H1 (cell line): ENCODE data around the gene GPATCH4. TPM values are rescaled to one million over a fixed set of nuclear protein-coding genes. Genes with fewer than 3 reads are reported as not detected.

Source experiments
- CTCF ChIA-PET: fragments of 300-600 bp; sonication (Branson Sonifier 250); formaldehyde crosslinking; loops from one replicate; lab custom pipeline; 2021; ENCODE audit not compliant: partially characterized antibody; lab: Charles Lee
- POLR2A ChIA-PET: fragments of 300-600 bp; sonication (Branson Sonifier 250); formaldehyde crosslinking; loops from one replicate; lab custom pipeline; 2021; ENCODE audit warnings: inconsistent platforms; ENCODE audit not compliant: partially characterized antibody; lab: Charles Lee
- DNase-seq, 2 experiments: peaks; one replicate each; pipeline versions ENCODE4 v3.0.0 to v3.0.0-alpha.2; 2010 to 2022; ENCODE audit warnings: low spot score in 2 of 2, low read depth in 1 of 2, mixed read lengths in 1 of 2
- FAIRE-seq: peaks from 2 replicates; lab custom pipeline; 2011; peaks lifted over from hg19 to GRCh38; lab: Jason Lieb, UNC
- H2AFZ ChIP-seq: 2 replicates; pipeline ENCODE4 v1.8.1; 2012; ENCODE audit warnings: low read length, inconsistent platforms
- H2AK5ac ChIP-seq: 2 replicates; pipeline ENCODE4 v1.6.1; 2013; ENCODE audit warnings: low read depth, low read length
- H2BK120ac ChIP-seq: replicated peaks from 2 replicates; pipeline ENCODE3; 2013; ENCODE audit warnings: low read depth, low read length, inconsistent platforms
- H2BK12ac ChIP-seq: 2 replicates; pipeline ENCODE4 v1.6.1; 2013; ENCODE audit warnings: low read depth, low read length
- H2BK15ac ChIP-seq: 2 replicates; pipeline ENCODE4 v1.6.1; 2013; ENCODE audit warnings: low read length
- H2BK20ac ChIP-seq: 2 replicates; pipeline ENCODE4 v1.6.1; 2013; ENCODE audit warnings: low read length
- H2BK5ac ChIP-seq: 2 replicates; pipeline ENCODE4 v1.6.1; 2013; ENCODE audit warnings: low read depth, low read length
- H3K14ac ChIP-seq: 2 replicates; pipeline ENCODE4 v1.6.1; 2013; ENCODE audit warnings: inconsistent platforms; ENCODE audit not compliant: insufficient read length
- H3K18ac ChIP-seq: 2 replicates; pipeline ENCODE4 v1.6.1; 2013; ENCODE audit warnings: low read length; ENCODE audit errors: extremely low read depth
- H3K23ac ChIP-seq: 2 replicates; pipeline ENCODE4 v1.6.1; 2013; ENCODE audit warnings: inconsistent platforms; ENCODE audit not compliant: insufficient read length
- H3K23me2 ChIP-seq: 2 replicates; pipeline ENCODE4 v1.6.1; 2013; ENCODE audit warnings: low read depth, low read length
- H3K27ac ChIP-seq: 2 replicates; pipeline ENCODE4 v1.6.1; 2011; ENCODE audit warnings: low read depth, low read length, inconsistent platforms
- H3K27me3 ChIP-seq, 4 experiments: replicated peaks in 1 of 4; 1 replicate in 1 of 4; 2 replicates in 3 of 4; pipeline versions ENCODE4 v1.6.1 to v1.8.1; 2011 to 2013; ENCODE audit warnings: low read length in 3 of 4, mild to moderate bottlenecking in 3 of 4, inconsistent platforms in 2 of 4, mixed read lengths in 2 of 4, moderate library complexity in 1 of 4; ENCODE audit not compliant: control insufficient read depth in 3 of 4, insufficient read depth in 3 of 4; ENCODE audit errors: extremely low read depth in 1 of 4
- H3K36me3 ChIP-seq, 4 experiments: 2 replicates each; pipeline versions ENCODE4 v1.6.1 to v1.8.1; 2011 to 2013; ENCODE audit warnings: mild to moderate bottlenecking in 4 of 4, low read length in 3 of 4, moderate library complexity in 2 of 4, control low read depth in 1 of 4, inconsistent platforms in 1 of 4; ENCODE audit not compliant: insufficient read depth in 4 of 4, control insufficient read depth in 2 of 4
- H3K4ac ChIP-seq: replicated peaks from 2 replicates; pipeline ENCODE3; 2013; ENCODE audit warnings: low read length, low read depth, mixed read lengths, inconsistent platforms; ENCODE audit not compliant: insufficient read length
- H3K4me1 ChIP-seq, 4 experiments: replicated peaks in 1 of 4; 1 replicate in 1 of 4; 2 replicates in 3 of 4; pipeline versions ENCODE4 v1.6.1 to v1.8.1; 2011 to 2013; ENCODE audit warnings: low read length in 3 of 4, inconsistent platforms in 2 of 4, mixed read lengths in 1 of 4; ENCODE audit not compliant: insufficient read depth in 4 of 4, control insufficient read depth in 3 of 4
- H3K4me2 ChIP-seq, 2 experiments: 2 replicates each; pipeline versions ENCODE4 v1.6.1 to v1.8.1; 2011 to 2013; ENCODE audit warnings: low read depth in 2 of 2, low read length in 2 of 2, control low read depth in 1 of 2, inconsistent platforms in 1 of 2, mild to moderate bottlenecking in 1 of 2; ENCODE audit not compliant: insufficient read depth in 1 of 2
- H3K4me3 ChIP-seq, 4 experiments: fragments of 200-600, 300-600 bp in 1 of 4; sonication (generic), shearing (Covaris generic), sonication (Bioruptor Twin) in 1 of 4; 2 replicates each; pipeline versions ENCODE4 v1.5.1 to v1.8.1; 2011 to 2016; ENCODE audit warnings: low read length in 4 of 4, low read depth in 3 of 4, control low read depth in 2 of 4, inconsistent platforms in 2 of 4, mild to moderate bottlenecking in 2 of 4, mixed read lengths in 1 of 4, moderate library complexity in 1 of 4; ENCODE audit not compliant: insufficient read depth in 2 of 4; ENCODE audit errors: extremely low read depth in 1 of 4
- H3K56ac ChIP-seq: replicated peaks from 2 replicates; pipeline ENCODE3; 2013; ENCODE audit warnings: low read depth, mild to moderate bottlenecking, mixed read lengths, low read length, inconsistent platforms; ENCODE audit not compliant: insufficient read length
- H3K79me1 ChIP-seq: 2 replicates; pipeline ENCODE4 v1.6.1; 2013; ENCODE audit warnings: low read depth, low read length, control low read depth
- H3K79me2 ChIP-seq, 2 experiments: 2 replicates each; pipeline versions ENCODE4 v1.6.1 to v1.8.1; 2012 to 2013; ENCODE audit warnings: low read length in 2 of 2, mild to moderate bottlenecking in 2 of 2, inconsistent platforms in 1 of 2; ENCODE audit not compliant: insufficient read depth in 2 of 2, control insufficient read depth in 1 of 2
- H3K9ac ChIP-seq, 4 experiments: replicated peaks in 1 of 4; 1 replicate in 1 of 4; 2 replicates in 3 of 4; pipeline versions ENCODE4 v1.6.1 to v1.8.1; 2011 to 2013; ENCODE audit warnings: low read depth in 3 of 4, low read length in 3 of 4, control low read depth in 2 of 4, mild to moderate bottlenecking in 2 of 4, moderate library complexity in 2 of 4, inconsistent platforms in 1 of 4; ENCODE audit errors: extremely low read depth in 1 of 4
- H3K9me3 ChIP-seq, 2 experiments: 2 replicates each; pipeline versions ENCODE4 v1.6.1 to v1.8.1; 2012 to 2013; ENCODE audit warnings: mild to moderate bottlenecking in 2 of 2, moderate library complexity in 2 of 2, control low read depth in 1 of 2, inconsistent platforms in 1 of 2, low read depth in 1 of 2, low read length in 1 of 2, mixed read lengths in 1 of 2; ENCODE audit not compliant: insufficient read depth in 2 of 2
- H4K20me1 ChIP-seq, 2 experiments: replicated peaks in 1 of 2; 2 replicates each; pipeline versions ENCODE3 to v1.8.1; 2011 to 2013; ENCODE audit warnings: inconsistent platforms in 2 of 2, low read length in 2 of 2, mild to moderate bottlenecking in 1 of 2; ENCODE audit not compliant: insufficient read depth in 2 of 2, control insufficient read depth in 1 of 2
- H4K5ac ChIP-seq: 2 replicates; pipeline ENCODE4 v1.6.1; 2013; ENCODE audit warnings: low read length, low read depth, mixed read lengths, inconsistent platforms; ENCODE audit not compliant: insufficient read length
- H4K8ac ChIP-seq: 2 replicates; pipeline ENCODE4 v1.8.0; 2013; ENCODE audit warnings: mild to moderate bottlenecking, moderate library complexity, low read length, inconsistent platforms; ENCODE audit not compliant: insufficient read depth; ENCODE audit errors: extremely low read depth
- H4K91ac ChIP-seq: replicated peaks from 2 replicates; pipeline ENCODE3; 2013; ENCODE audit warnings: low read length, mixed read lengths, inconsistent platforms; ENCODE audit not compliant: insufficient read length
- BCL11A ChIP-seq, 2 experiments: IDR thresholded peaks; one replicate each; pipeline ENCODE4 v1.6.1; 2011; ENCODE audit warnings: low read depth in 2 of 2, low read length in 2 of 2, mild to moderate bottlenecking in 2 of 2
- BRCA1 ChIP-seq: IDR thresholded peaks from 2 replicates; pipeline ENCODE4 v1.6.1; 2012; ENCODE audit warnings: low read depth, low read length, improper control_type of control experiment
- CBX8 ChIP-seq: fragments of 300-800, 300-1000 bp; sonication (generic); IDR thresholded peaks from 2 replicates; pipeline ENCODE4 v1.7.1; 2016; ENCODE audit warnings: low read depth, low read length, borderline replicate concordance
- CREB1 ChIP-seq: IDR thresholded peaks from 2 replicates; pipeline ENCODE4 v1.6.1; 2012; ENCODE audit warnings: inconsistent platforms
- JUN ChIP-seq: IDR thresholded peaks from 2 replicates; pipeline ENCODE4 v1.6.1; 2011; ENCODE audit warnings: low read depth, mild to moderate bottlenecking, improper control_type of control experiment, low read length
- KDM5A ChIP-seq: fragments of 200-600 bp; IDR thresholded peaks from 2 replicates; pipeline ENCODE4 v1.7.1; 2012; ENCODE audit warnings: mild to moderate bottlenecking, low read length, inconsistent platforms, mixed read lengths
- MAX ChIP-seq: IDR thresholded peaks from 2 replicates; pipeline ENCODE4 v1.6.1; 2012; ENCODE audit warnings: inconsistent platforms
- POU5F1 ChIP-seq: IDR thresholded peaks from 2 replicates; pipeline ENCODE4 v1.6.1; 2011; ENCODE audit warnings: low read depth, mild to moderate bottlenecking, low read length, moderate library complexity
- RXRA ChIP-seq: IDR thresholded peaks from 2 replicates; pipeline ENCODE4 v1.6.1; 2011; ENCODE audit warnings: low read depth, mild to moderate bottlenecking, low read length, moderate library complexity; ENCODE audit not compliant: insufficient read depth
- SRF ChIP-seq: IDR thresholded peaks from 2 replicates; pipeline ENCODE4 v1.6.1; 2011; ENCODE audit warnings: mild to moderate bottlenecking, low read depth, low read length, moderate library complexity
- TAF1 ChIP-seq: IDR thresholded peaks from 2 replicates; pipeline ENCODE4 v1.6.1; 2011; ENCODE audit warnings: mild to moderate bottlenecking, low read depth, low read length
- USF2 ChIP-seq: IDR thresholded peaks from 2 replicates; pipeline ENCODE4 v1.6.1; 2011; ENCODE audit warnings: low read length, improper control_type of control experiment
- WGBS, 2 experiments: shearing (Covaris generic) in 1 of 2; methylation state at CpG; one replicate each; pipeline versions ENCODE4 v1.1.6 to v1.1.7; 2013 to 2015; ENCODE audit warnings: low lambda C conversion rate in 2 of 2, mixed read lengths in 2 of 2, inconsistent platforms in 1 of 2, low coverage in 1 of 2, missing lambda C conversion rate in 1 of 2; ENCODE audit not compliant: insufficient replicate concordance in 2 of 2, insufficient coverage in 1 of 2, insufficient read length in 1 of 2; ENCODE audit errors: extremely low coverage in 1 of 2, missing lambda C conversion rate in 1 of 2; 5-methylcytosine and 5-hydroxymethylcytosine counted together
- polyA plus RNA-seq, 7 experiments: library from polyadenylated mRNA; depleted of rRNA in 3 of 7; stranded (reverse) in 5 of 7; unstranded in 2 of 7; fragments of >200 nt in 5 of 7; fragments of 200-250 nt in 2 of 7; gene quantifications; 1 replicate in 5 of 7; 2 replicates in 1 of 7; 4 replicates in 1 of 7; pipeline versions ENCODE4 v1.2.1 to v1.2.3, GENCODE V29; 2011 to 2013; ENCODE audit warnings: missing spikeins in 2 of 7, mixed read lengths in 2 of 7
- total RNA-seq: library from RNA; stranded (reverse); fragmentation: NEBNext Ultra II Directional; extraction: Animal tissue kit (Norgen Biotek cat#: 25700); gene quantifications from 2 replicates; pipeline ENCODE4 v1.2.1, GENCODE V29; 2021

The GPATCH4 gene
- total and polyA plus RNA-seq, 2 of the 8 experiments (the other 6 are each of a cell fraction or from before 2014, with no cell fraction given): 20.5 to 47.9 TPM

GRCh38 chr1:156627313-156627880 is 26.1 kb upstream of the GPATCH4 start:
- Histone ChIP-seq H4K91ac (no peak overlapping the region), H2BK120ac (no peak overlapping the region), H2BK20ac (no peak overlapping the region), H3K56ac (no peak overlapping the region), H3K79me2 (no peaks in the 10 kb centered on the region), H4K20me1 (peaks cover 0 to 1% of the 10 kb centered on the region in 2 experiments), H2BK12ac (no peak overlapping the region), H2BK15ac (no peak overlapping the region), H3K9ac (no peak overlapping the region), H3K4ac (no peak overlapping the region), H2AK5ac (no peak overlapping the region), H2BK5ac (no peak overlapping the region), H3K4me2 (no peak overlapping the region), H3K4me1 (peaks cover 0 to 9% (median 2%) of the 10 kb centered on the region in 4 experiments; a peak in 5 of 7 replicates), H3K36me3 (no peaks in the 10 kb centered on the region; a peak in 1 of 8 replicates), H2AFZ (no peak overlapping the region), H3K14ac (no peak overlapping the region), H3K79me1 (no peaks in the 10 kb centered on the region), H3K27me3 (peaks cover 31 to 42% (median 35%) of the 10 kb centered on the region in 4 experiments), H4K5ac (no peak overlapping the region), H3K4me3 (no peak overlapping the region), H3K9me3 (no peaks in the 10 kb centered on the region), H4K8ac (no peak overlapping the region), H3K18ac (no peak overlapping the region), H3K23me2 (peaks cover 20% of the 10 kb centered on the region; the same call in 1 of the 2 replicates), H3K27ac (no peak overlapping the region), H3K23ac (no peak overlapping the region)
- FAIRE-seq: no peak
- POLR2A ChIA-PET: interaction anchor here (0.7 to 5.8 kb wide), 15 partner anchors 8 to 206 kb away, joined by 3 to 46 read pairs (median 4); partner anchors contain the start of genes BCAN, HAPLN2, NAXE and NES
- CTCF ChIA-PET: interaction anchor here (0.7 to 43.0 kb wide), 42 partner anchors 7 to 596 kb away, joined by 3 to 868 read pairs (median 5); partner anchors contain the start of genes BCAN, CRABP2, GPATCH4 and HAPLN2
- no peak for DNase-seq
- 84% methylated on average over 2 of the region's 2 CpGs; no CpG with 5 or more reads in 1 of the 2 experiments for WGBS, 2 experiments
- TF ChIP-seq JUN (no peak), POU5F1 (no peak), KDM5A (no peak), RXRA (no peak), CREB1 (no peak), USF2 (peak; percentile 19; the same call in 1 of the 2 replicates), BRCA1 (no peak), CBX8 (no peak), BCL11A (IDR thresholded peaks at IDR 0.05; ENCODE audit: low read depth in 2 of 2, low read length in 2 of 2) (no peak), MAX (peak; percentile 21; the same call in 1 of the 2 replicates), SRF (no peak), TAF1 (no peak)
